ENCODE results near the gene CHDH. TPM values are rescaled to one million over a fixed set of nuclear protein-coding genes. Genes with fewer than 3 reads are reported as not detected.

Gene CHDH
- total and polyA plus RNA-seq, 10 donors, result 0.19 to 4.9 (median 0.62) TPM

DNA sequence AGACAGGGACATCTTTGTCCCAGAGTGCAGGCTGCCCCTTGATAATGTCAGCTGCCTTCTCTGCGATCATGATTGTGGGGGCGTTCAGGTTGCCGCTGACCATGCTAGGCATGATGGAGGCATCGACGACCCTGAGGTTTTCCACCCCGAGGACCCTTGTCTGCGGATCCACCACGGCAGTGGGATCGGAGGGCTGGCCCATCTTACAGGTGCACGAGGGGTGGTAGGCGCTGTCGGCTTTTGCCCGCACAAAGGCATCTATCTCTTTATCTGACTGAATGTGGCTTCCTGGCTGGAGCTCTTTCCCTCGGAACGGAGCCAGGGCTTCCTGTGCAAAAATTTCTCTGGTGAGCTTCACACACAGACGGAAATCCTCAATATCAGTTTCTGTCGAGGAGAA lies 28.4 kb downstream of the CHDH start:
- no peak overlapping the region for H3K27ac ChIP-seq
- H3K27me3 ChIP-seq (replicated peaks in 1 of 7), result peaks cover 0 to 31% (median 0%) of the 10 kb centered on the region in 7 donors
- H3K4me1 ChIP-seq, result no peaks in the 10 kb centered on the region
- H3K36me3 ChIP-seq, result peaks cover 0 to 59% (median 0%) of the 10 kb centered on the region in 6 donors
- no peak overlapping the region for H3K4me3 ChIP-seq
- intact Hi-C loops (cut with DNase I; ENCODE audit: low total_unique reads), result no loop called here
- TF ChIP-seq POLR2AphosphoS5 (IDR thresholded peaks at IDR 0.05) (no peak), POLR2A (IDR thresholded peaks at IDR 0.05) (no peak)
- TF ChIP-seq, protein P1, sequence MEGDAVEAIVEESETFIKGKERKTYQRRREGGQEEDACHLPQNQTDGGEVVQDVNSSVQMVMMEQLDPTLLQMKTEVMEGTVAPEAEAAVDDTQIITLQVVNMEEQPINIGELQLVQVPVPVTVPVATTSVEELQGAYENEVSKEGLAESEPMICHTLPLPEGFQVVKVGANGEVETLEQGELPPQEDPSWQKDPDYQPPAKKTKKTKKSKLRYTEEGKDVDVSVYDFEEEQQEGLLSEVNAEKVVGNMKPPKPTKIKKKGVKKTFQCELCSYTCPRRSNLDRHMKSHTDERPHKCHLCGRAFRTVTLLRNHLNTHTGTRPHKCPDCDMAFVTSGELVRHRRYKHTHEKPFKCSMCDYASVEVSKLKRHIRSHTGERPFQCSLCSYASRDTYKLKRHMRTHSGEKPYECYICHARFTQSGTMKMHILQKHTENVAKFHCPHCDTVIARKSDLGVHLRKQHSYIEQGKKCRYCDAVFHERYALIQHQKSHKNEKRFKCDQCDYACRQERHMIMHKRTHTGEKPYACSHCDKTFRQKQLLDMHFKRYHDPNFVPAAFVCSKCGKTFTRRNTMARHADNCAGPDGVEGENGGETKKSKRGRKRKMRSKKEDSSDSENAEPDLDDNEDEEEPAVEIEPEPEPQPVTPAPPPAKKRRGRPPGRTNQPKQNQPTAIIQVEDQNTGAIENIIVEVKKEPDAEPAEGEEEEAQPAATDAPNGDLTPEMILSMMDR (IDR thresholded peaks at IDR 0.05 in 8 of 11, conservative IDR thresholded peaks at IDR 0.05 in 3 of 11), result no peak
- H3K9me3 ChIP-seq, result no peaks in the 10 kb centered on the region
- DNase-seq, result no peak
- 65 to 82% (median 68%) methylated on average over 14 to 17 of the region's 17 CpGs for WGBS, 5 donors

GRCh38 chr3:53817211-53817610 lies 29.0 kb downstream of the CHDH start:
- Histone ChIP-seq H3K9me3 (no peaks in the 10 kb centered on the region), H3K36me3 (peaks cover 0 to 59% (median 0%) of the 10 kb centered on the region in 6 donors), H3K27me3 (replicated peaks in 1 of 7) (peaks cover 0 to 31% (median 0%) of the 10 kb centered on the region in 7 donors), H3K4me3 (no peak overlapping the region), H3K4me1 (no peaks in the 10 kb centered on the region), H3K27ac (no peak overlapping the region)
- TF ChIP-seq POLR2A (IDR thresholded peaks at IDR 0.05) (no peak), POLR2AphosphoS5 (IDR thresholded peaks at IDR 0.05) (no peak)
- TF ChIP-seq, protein P1 (IDR thresholded peaks at IDR 0.05 in 8 of 11, conservative IDR thresholded peaks at IDR 0.05 in 3 of 11), result no peak
- DNase-seq, result no peak
- WGBS, 5 donors, result 75 to 83% (median 82%) methylated on average over 6 of the region's 6 CpGs
- intact Hi-C loops (cut with DNase I; ENCODE audit: low total_unique reads), result no loop called here

DNA sequence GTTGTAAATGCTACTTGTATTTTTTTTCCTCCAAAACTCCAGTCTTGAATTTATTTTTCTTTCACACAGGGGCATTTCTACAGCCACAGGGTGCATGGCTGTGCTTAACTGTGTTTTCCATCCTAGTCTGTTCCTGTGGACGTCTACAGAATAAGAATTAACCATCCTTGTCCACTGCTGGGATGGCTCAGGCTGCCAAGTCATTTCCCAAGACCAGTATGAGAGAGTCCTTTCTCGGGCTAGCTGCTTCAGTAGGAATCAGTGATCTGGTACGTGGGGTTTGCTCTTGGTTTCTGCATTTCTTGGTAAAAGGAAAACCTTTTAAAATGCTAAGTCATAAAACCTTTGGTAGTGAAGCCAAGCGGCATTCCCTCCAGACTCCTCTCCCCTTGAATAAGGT lies 29.8 kb downstream of the CHDH start:
- Histone ChIP-seq H3K4me1 (no peaks in the 10 kb centered on the region), H3K27ac (no peak overlapping the region), H3K27me3 (replicated peaks in 1 of 7) (peaks cover 0 to 31% (median 0%) of the 10 kb centered on the region in 7 donors), H3K9me3 (no peaks in the 10 kb centered on the region), H3K4me3 (no peak overlapping the region), H3K36me3 (peaks cover 0 to 64% (median 0%) of the 10 kb centered on the region in 6 donors)
- intact Hi-C loops (cut with DNase I; ENCODE audit: low total_unique reads), result no loop called here
- WGBS, 5 donors, result 73 to 81% (median 77%) methylated on average over 4 of the region's 4 CpGs
- TF ChIP-seq, protein P1 (IDR thresholded peaks at IDR 0.05 in 8 of 11, conservative IDR thresholded peaks at IDR 0.05 in 3 of 11), result no peak
- TF ChIP-seq POLR2A (IDR thresholded peaks at IDR 0.05) (no peak), POLR2AphosphoS5 (IDR thresholded peaks at IDR 0.05) (no peak)
- DNase-seq, result no peak

- WGBS, 5 donors, result 93 to 95% (median 94%) methylated on average over 7 of the region's 7 CpGs
- no peaks in the 10 kb centered on the region for H3K9me3 ChIP-seq
- peaks cover 0 to 69% (median 0%) of the 10 kb centered on the region in 6 donors for H3K36me3 ChIP-seq
- peaks cover 0 to 27% (median 0%) of the 10 kb centered on the region in 7 donors for H3K27me3 ChIP-seq (replicated peaks in 1 of 7)
- no peak overlapping the region for H3K4me3 ChIP-seq
- H3K27ac ChIP-seq, result no peak overlapping the region
- TF ChIP-seq POLR2AphosphoS5 (IDR thresholded peaks at IDR 0.05), result no peak
- TF ChIP-seq, protein P1 (IDR thresholded peaks at IDR 0.05 in 8 of 11, conservative IDR thresholded peaks at IDR 0.05 in 3 of 11), result no peak
- no peak for TF ChIP-seq POLR2A (IDR thresholded peaks at IDR 0.05)
- no peaks in the 10 kb centered on the region for H3K4me1 ChIP-seq
- no peak for DNase-seq
- intact Hi-C loops (cut with DNase I; ENCODE audit: low total_unique reads), result no loop called here
Observed at GRCh38 chr3:53815651-53816050, 30.6 kb downstream of the CHDH start.
